ENCODE results near the gene MYH4. TPM values are rescaled to one million over a fixed set of nuclear protein-coding genes. Genes with fewer than 3 reads are reported as not detected.

Gene MYH4
- total and polyA plus RNA-seq, 7 experiments from 2014 or later = not detected

DNA sequence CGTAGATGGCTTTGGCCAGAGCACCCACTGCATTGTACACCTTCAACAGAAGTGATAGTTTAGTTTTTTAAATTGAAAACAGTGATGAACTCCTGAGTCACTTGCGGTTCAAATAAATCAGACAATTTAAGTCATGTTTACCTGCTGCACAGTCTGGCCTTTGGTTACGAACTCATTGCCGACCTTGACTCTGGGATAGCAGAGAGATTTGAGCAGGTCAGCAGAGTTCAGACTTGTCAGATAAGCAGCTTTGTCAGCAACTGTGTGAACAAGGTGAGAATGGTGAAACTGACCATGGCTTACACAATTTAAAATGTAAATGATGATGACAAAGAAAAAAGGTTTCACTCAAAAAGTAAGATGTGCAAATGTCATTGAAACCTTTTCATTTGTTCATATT, 9.3 kb downstream of the MYH4 start:
- Mint-ChIP-seq H3K36me3 (no peaks in the 10 kb centered on the region), H3K27me3 (peaks cover 0 to 14% (median 9%) of the 10 kb centered on the region in 5 donors), H3K27ac (no peak overlapping the region), H3K9me3 (peaks cover 0 to 9% (median 2%) of the 10 kb centered on the region in 11 donors), H3K4me3 (no peak overlapping the region), H3K4me1 (no peaks in the 10 kb centered on the region)
- H3K27me3 ChIP-seq (ENCODE audit: control insufficient read depth in 2 of 2, insufficient read depth in 2 of 2, low read length in 2 of 2) = no peaks in the 10 kb centered on the region
- H3K9me3 ChIP-seq (ENCODE audit: control insufficient read depth in 2 of 3, low read length in 3 of 3) = no peaks in the 10 kb centered on the region
- H3K4me3 ChIP-seq (ENCODE audit: low read length) = no peak overlapping the region
- ChIA-PET POLR2A (no interaction called here), CTCF (no interaction called here)
- no peaks in the 10 kb centered on the region for H3K4me1 ChIP-seq (ENCODE audit: control insufficient read depth in 2 of 2, insufficient read depth in 2 of 2, low read length in 2 of 2)
- intact Hi-C loops (cut with micrococcal nuclease) = no loop called here
- H3K36me3 ChIP-seq (ENCODE audit: control insufficient read depth in 2 of 3, insufficient read depth in 3 of 3, low read length in 3 of 3) = no peaks in the 10 kb centered on the region
- no peak overlapping the region for H3K27ac ChIP-seq (ENCODE audit: low read depth, low read length)
- no peak for DNase-seq
- ATAC-seq = no peak

DNA sequence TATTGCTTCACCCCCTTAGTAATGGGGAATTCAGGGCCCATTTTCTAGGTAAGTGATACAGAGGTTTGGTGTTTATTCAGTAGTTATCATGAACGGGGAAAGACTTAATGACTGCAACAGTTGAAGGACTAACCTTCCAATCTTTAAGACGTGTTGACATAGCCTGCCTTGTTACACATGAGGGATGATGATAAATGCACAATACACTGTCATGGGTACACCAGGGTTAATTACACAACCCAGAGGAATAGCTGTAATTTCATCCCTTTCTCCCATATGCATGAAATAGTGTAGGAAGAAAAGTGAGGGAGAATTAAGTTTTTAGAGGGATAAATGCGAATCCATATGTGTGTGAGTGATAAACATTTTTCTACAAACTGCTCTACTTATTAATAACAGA, 10.7 kb downstream of the MYH4 start:
- Histone ChIP-seq H3K4me1 (ENCODE audit: control insufficient read depth in 2 of 2, insufficient read depth in 2 of 2, low read length in 2 of 2) (no peaks in the 10 kb centered on the region), H3K4me3 (ENCODE audit: low read length) (no peak overlapping the region), H3K27ac (ENCODE audit: low read depth, low read length) (no peak overlapping the region), H3K9me3 (ENCODE audit: control insufficient read depth in 2 of 3, low read length in 3 of 3) (no peaks in the 10 kb centered on the region), H3K36me3 (ENCODE audit: control insufficient read depth in 2 of 3, insufficient read depth in 3 of 3, low read length in 3 of 3) (no peaks in the 10 kb centered on the region), H3K27me3 (ENCODE audit: control insufficient read depth in 2 of 2, insufficient read depth in 2 of 2, low read length in 2 of 2) (no peaks in the 10 kb centered on the region)
- intact Hi-C loops (cut with micrococcal nuclease) = no loop called here
- Mint-ChIP-seq H3K4me1 (no peaks in the 10 kb centered on the region), H3K27me3 (peaks cover 0 to 14% (median 9%) of the 10 kb centered on the region in 5 donors), H3K4me3 (no peak overlapping the region), H3K36me3 (no peaks in the 10 kb centered on the region), H3K9me3 (peaks cover 0 to 4% (median 0%) of the 10 kb centered on the region in 11 donors), H3K27ac (no peak overlapping the region)
- ATAC-seq (no peak), DNase-seq (no peak)
- ChIA-PET POLR2A (no interaction called here), CTCF (no interaction called here)

GRCh38 chr17:10457952-10458351, 11.4 kb downstream of the MYH4 start:
- no peaks in the 10 kb centered on the region for H3K9me3 ChIP-seq (ENCODE audit: control insufficient read depth in 2 of 3, low read length in 3 of 3)
- H3K27me3 Mint-ChIP-seq = peaks cover 0 to 14% (median 9%) of the 10 kb centered on the region in 5 donors
- intact Hi-C loops (cut with micrococcal nuclease) = no loop called here
- H3K36me3 Mint-ChIP-seq = no peaks in the 10 kb centered on the region
- H3K4me3 ChIP-seq (ENCODE audit: low read length) = no peak overlapping the region
- no peak overlapping the region for H3K27ac ChIP-seq (ENCODE audit: low read depth, low read length)
- DNase-seq = no peak
- H3K4me1 ChIP-seq (ENCODE audit: control insufficient read depth in 2 of 2, insufficient read depth in 2 of 2, low read length in 2 of 2) = no peaks in the 10 kb centered on the region
- ChIA-PET CTCF (no interaction called here), POLR2A (no interaction called here)
- no peaks in the 10 kb centered on the region for H3K36me3 ChIP-seq (ENCODE audit: control insufficient read depth in 2 of 3, insufficient read depth in 3 of 3, low read length in 3 of 3)
- no peaks in the 10 kb centered on the region for H3K4me1 Mint-ChIP-seq
- no peak overlapping the region for H3K27ac Mint-ChIP-seq
- H3K9me3 Mint-ChIP-seq = peaks cover 0 to 4% (median 0%) of the 10 kb centered on the region in 11 donors
- H3K4me3 Mint-ChIP-seq = no peak overlapping the region
- no peak for ATAC-seq
- no peaks in the 10 kb centered on the region for H3K27me3 ChIP-seq (ENCODE audit: control insufficient read depth in 2 of 2, insufficient read depth in 2 of 2, low read length in 2 of 2)

- H3K27me3 Mint-ChIP-seq = peaks cover 0 to 25% (median 13%) of the 10 kb centered on the region in 5 donors
- Histone ChIP-seq H3K4me1 (ENCODE audit: control insufficient read depth in 2 of 2, insufficient read depth in 2 of 2, low read length in 2 of 2) (no peaks in the 10 kb centered on the region), H3K27ac (ENCODE audit: low read depth, low read length) (no peak overlapping the region), H3K36me3 (ENCODE audit: control insufficient read depth in 2 of 3, insufficient read depth in 3 of 3, low read length in 3 of 3) (no peaks in the 10 kb centered on the region), H3K9me3 (ENCODE audit: control insufficient read depth in 2 of 3, low read length in 3 of 3) (no peaks in the 10 kb centered on the region), H3K27me3 (ENCODE audit: control insufficient read depth in 2 of 2, insufficient read depth in 2 of 2, low read length in 2 of 2) (no peaks in the 10 kb centered on the region), H3K4me3 (ENCODE audit: low read length) (no peak overlapping the region)
- H3K4me1 Mint-ChIP-seq = no peaks in the 10 kb centered on the region
- intact Hi-C loops (cut with micrococcal nuclease) = no loop called here
- ATAC-seq = no peak
- no peak for DNase-seq
- ChIA-PET CTCF (no interaction called here), POLR2A (no interaction called here)
- no peaks in the 10 kb centered on the region for H3K36me3 Mint-ChIP-seq
- no peak overlapping the region for H3K27ac Mint-ChIP-seq
- H3K4me3 Mint-ChIP-seq = no peak overlapping the region
- peaks cover 0 to 10% (median 0%) of the 10 kb centered on the region in 11 donors for H3K9me3 Mint-ChIP-seq
Observed at GRCh38 chr17:10447026-10447931, 22.1 kb downstream of the MYH4 start.

DNA sequence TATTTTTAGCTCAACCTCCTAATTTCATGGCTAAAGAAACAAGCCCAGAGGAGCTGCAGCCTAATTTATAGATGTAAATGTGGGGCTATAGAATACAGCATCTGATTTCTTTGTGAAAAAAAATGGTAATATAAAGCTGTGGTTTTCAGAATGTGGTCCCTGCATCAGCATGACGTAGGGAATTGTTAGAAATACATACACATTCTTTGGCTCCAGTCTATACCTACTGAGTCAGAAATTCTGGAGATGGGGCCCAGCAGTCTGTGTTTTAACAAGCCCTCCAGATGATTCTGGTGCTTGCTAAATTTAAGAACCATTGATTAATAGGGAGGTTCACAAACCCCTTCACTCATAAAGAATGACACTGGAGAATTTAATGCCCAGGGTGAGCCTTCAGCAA, 29.5 kb downstream of the MYH4 start:
- ChIA-PET CTCF (no interaction called here), POLR2A (no interaction called here)
- H3K4me1 ChIP-seq (ENCODE audit: control insufficient read depth in 2 of 2, insufficient read depth in 2 of 2, low read length in 2 of 2) = no peaks in the 10 kb centered on the region
- intact Hi-C loops (cut with micrococcal nuclease) = no loop called here
- no peak overlapping the region for H3K4me3 ChIP-seq (ENCODE audit: low read length)
- H3K27me3 Mint-ChIP-seq = peaks cover 3 to 33% (median 24%) of the 10 kb centered on the region in 5 donors
- H3K4me1 Mint-ChIP-seq = peaks cover 0 to 5% (median 0%) of the 10 kb centered on the region in 7 donors
- DNase-seq (no peak), ATAC-seq (no peak)
- H3K36me3 Mint-ChIP-seq = no peaks in the 10 kb centered on the region
- no peaks in the 10 kb centered on the region for H3K9me3 ChIP-seq (ENCODE audit: control insufficient read depth in 2 of 3, low read length in 3 of 3)
- no peaks in the 10 kb centered on the region for H3K27me3 ChIP-seq (ENCODE audit: control insufficient read depth in 2 of 2, insufficient read depth in 2 of 2, low read length in 2 of 2)
- peaks cover 0 to 16% (median 3%) of the 10 kb centered on the region in 11 donors for H3K9me3 Mint-ChIP-seq
- no peak overlapping the region for H3K27ac ChIP-seq (ENCODE audit: low read depth, low read length)
- H3K36me3 ChIP-seq (ENCODE audit: control insufficient read depth in 2 of 3, insufficient read depth in 3 of 3, low read length in 3 of 3) = no peaks in the 10 kb centered on the region
- no peak overlapping the region for H3K4me3 Mint-ChIP-seq
- no peak overlapping the region for H3K27ac Mint-ChIP-seq

DNA sequence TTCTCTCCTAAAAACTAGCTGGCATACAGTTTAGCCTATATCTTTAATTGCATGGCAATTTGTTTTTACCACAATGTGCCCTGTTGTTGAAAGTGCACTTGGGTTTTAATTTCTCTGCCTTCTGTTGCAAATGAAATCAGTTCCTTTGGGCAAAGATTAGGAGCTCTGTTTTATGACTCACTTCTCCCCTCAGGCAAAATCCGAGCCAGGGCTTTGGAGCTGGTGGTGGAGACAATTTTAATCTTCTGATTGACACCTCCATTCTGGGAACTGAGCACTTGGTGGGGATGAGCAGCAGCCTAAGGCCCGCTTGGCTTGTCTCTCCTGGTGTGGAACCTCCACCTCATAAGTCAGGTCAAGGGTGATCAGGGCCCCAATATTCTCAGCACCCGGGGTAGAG, 34.3 kb downstream of the MYH4 start:
- H3K4me3 ChIP-seq (ENCODE audit: low read length) = no peak overlapping the region
- peaks cover 3 to 37% (median 20%) of the 10 kb centered on the region in 5 donors for H3K27me3 Mint-ChIP-seq
- H3K4me1 ChIP-seq (ENCODE audit: control insufficient read depth in 2 of 2, insufficient read depth in 2 of 2, low read length in 2 of 2) = no peaks in the 10 kb centered on the region
- DNase-seq (no peak), ATAC-seq (no peak)
- POLR2A ChIA-PET = no interaction called here
- CTCF ChIA-PET = no interaction called here
- H3K9me3 ChIP-seq (ENCODE audit: control insufficient read depth in 2 of 3, low read length in 3 of 3) = no peaks in the 10 kb centered on the region
- no peak overlapping the region for H3K27ac ChIP-seq (ENCODE audit: low read depth, low read length)
- no peak overlapping the region for H3K4me3 Mint-ChIP-seq
- H3K4me1 Mint-ChIP-seq = peaks cover 0 to 5% (median 0%) of the 10 kb centered on the region in 7 donors
- H3K27ac Mint-ChIP-seq = no peak overlapping the region
- intact Hi-C loops (cut with micrococcal nuclease) = no loop called here
- peaks cover 0 to 35% (median 7%) of the 10 kb centered on the region in 11 donors for H3K9me3 Mint-ChIP-seq
- no peaks in the 10 kb centered on the region for H3K36me3 ChIP-seq (ENCODE audit: control insufficient read depth in 2 of 3, insufficient read depth in 3 of 3, low read length in 3 of 3)
- no peaks in the 10 kb centered on the region for H3K27me3 ChIP-seq (ENCODE audit: control insufficient read depth in 2 of 2, insufficient read depth in 2 of 2, low read length in 2 of 2)
- no peaks in the 10 kb centered on the region for H3K36me3 Mint-ChIP-seq

Data from naive thymus-derived CD4-positive, alpha-beta T cell (primary cell).